Loucy (cell line): Measurements from ENCODE around the gene CCDC59.

Experiments used
- H2AFZ ChIP-seq: fragments of 200-600 bp; sonication (generic); 2 replicates; pipeline ENCODE4 v1.6.0; 2016; ENCODE audit warnings: antibody characterized with exemption, mild to moderate bottlenecking, low read length, moderate library complexity
- H3F3A ChIP-seq: fragments of 200-600 bp; 2 replicates; pipeline ENCODE4 v1.6.0; 2016; ENCODE audit warnings: antibody characterized with exemption, low read depth, mild to moderate bottlenecking
- H3K27me3 ChIP-seq: fragments of 200-600 bp; sonication (generic); 2 replicates; pipeline ENCODE4 v1.6.1; 2014; ENCODE audit warnings: low read length, mild to moderate bottlenecking; ENCODE audit not compliant: insufficient read depth, poor library complexity, severe bottlenecking
- H3K36me3 ChIP-seq: fragments of 200-600 bp; sonication (generic); 2 replicates; pipeline ENCODE4 v1.6.1; 2016; ENCODE audit warnings: low read length; ENCODE audit not compliant: insufficient read depth
- H3K4me1 ChIP-seq: fragments of 200-600 bp; sonication (generic); 2 replicates; pipeline ENCODE4 v1.5.1; 2014; ENCODE audit warnings: low read length, mild to moderate bottlenecking; ENCODE audit not compliant: insufficient read depth, poor library complexity, severe bottlenecking
- H3K4me2 ChIP-seq: fragments of 200-600 bp; sonication (generic); 2 replicates; pipeline ENCODE4 v1.6.0; 2014; ENCODE audit warnings: antibody characterized with exemption, low read length, low read depth, mild to moderate bottlenecking; ENCODE audit not compliant: poor library complexity, severe bottlenecking
- H3K4me3 ChIP-seq: fragments of 200-600 bp; sonication (generic); 2 replicates; pipeline ENCODE4 v1.5.1; 2014; ENCODE audit warnings: low read length, mild to moderate bottlenecking, mixed read lengths; ENCODE audit not compliant: poor library complexity, severe bottlenecking
- H3K79me2 ChIP-seq: fragments of 200-600 bp; sonication (generic); 2 replicates; pipeline ENCODE4 v1.6.1; 2014; ENCODE audit warnings: low read length; ENCODE audit not compliant: insufficient read depth
- H3K9ac ChIP-seq: fragments of 200-600 bp; sonication (generic); 2 replicates; pipeline ENCODE4 v1.6.0; 2014; ENCODE audit warnings: mild to moderate bottlenecking, low read depth, low read length, moderate library complexity; ENCODE audit not compliant: poor library complexity, severe bottlenecking
- H3K9me2 ChIP-seq: fragments of 200-600 bp; sonication (generic); replicated peaks from 2 replicates; pipeline ENCODE4 v1.6.1; 2016; ENCODE audit warnings: low read depth, low read length, mixed read lengths
- H3K9me3 ChIP-seq: fragments of 200-600 bp; sonication (generic); 2 replicates; pipeline ENCODE4 v1.6.1; 2014; ENCODE audit warnings: mild to moderate bottlenecking, antibody characterized with exemption, low read length, low read depth; ENCODE audit not compliant: insufficient read depth
- H4K20me1 ChIP-seq: fragments of 200-600 bp; sonication (generic); 2 replicates; pipeline ENCODE4 v1.6.0; 2014; ENCODE audit warnings: antibody characterized with exemption, low read length, mild to moderate bottlenecking; ENCODE audit not compliant: insufficient read depth, poor library complexity, severe bottlenecking
- CTCF ChIP-seq: fragments of 200-600 bp; sonication (generic); conservative IDR thresholded peaks from 2 replicates; pipeline ENCODE4 v1.5.1; 2014; ENCODE audit warnings: mild to moderate bottlenecking, antibody characterized with exemption, low read length
- EZH2phosphoT487 ChIP-seq: fragments of 200-600 bp; IDR thresholded peaks from 2 replicates; pipeline ENCODE4 v1.6.1; 2018; ENCODE audit warnings: antibody characterized with exemption, mild to moderate bottlenecking, moderate library complexity, borderline replicate concordance

The CCDC59 gene

GRCh38 chr12:82378997-82379396 lies 20.8 kb upstream of the CCDC59 start:
- Histone ChIP-seq H3F3A (no peaks in the 10 kb centered on the region), H3K9me2 (no peaks in the 10 kb centered on the region), H3K27me3 (no peaks in the 10 kb centered on the region), H3K79me2 (no peaks in the 10 kb centered on the region), H3K4me3 (no peak overlapping the region), H3K36me3 (no peaks in the 10 kb centered on the region), H4K20me1 (no peaks in the 10 kb centered on the region), H3K9me3 (no peaks in the 10 kb centered on the region), H2AFZ (no peak overlapping the region), H3K4me1 (no peaks in the 10 kb centered on the region), H3K4me2 (no peak overlapping the region), H3K9ac (no peak overlapping the region)
- TF ChIP-seq EZH2phosphoT487: no peak
- TF ChIP-seq CTCF: no peak

GRCh38 chr12:82375201-82375600 lies 17.0 kb upstream of the CCDC59 start:
- no peak overlapping the region for H3K4me3 ChIP-seq
- H3K36me3 ChIP-seq: no peaks in the 10 kb centered on the region
- no peak overlapping the region for H3K4me2 ChIP-seq
- H3K4me1 ChIP-seq: no peaks in the 10 kb centered on the region
- H3K79me2 ChIP-seq: no peaks in the 10 kb centered on the region
- H3K9me3 ChIP-seq: no peaks in the 10 kb centered on the region
- no peak for TF ChIP-seq CTCF
- TF ChIP-seq EZH2phosphoT487: no peak
- H3F3A ChIP-seq: no peaks in the 10 kb centered on the region
- no peaks in the 10 kb centered on the region for H4K20me1 ChIP-seq
- no peak overlapping the region for H3K9ac ChIP-seq
- H3K9me2 ChIP-seq: no peaks in the 10 kb centered on the region
- no peaks in the 10 kb centered on the region for H3K27me3 ChIP-seq
- H2AFZ ChIP-seq: no peak overlapping the region

DNA sequence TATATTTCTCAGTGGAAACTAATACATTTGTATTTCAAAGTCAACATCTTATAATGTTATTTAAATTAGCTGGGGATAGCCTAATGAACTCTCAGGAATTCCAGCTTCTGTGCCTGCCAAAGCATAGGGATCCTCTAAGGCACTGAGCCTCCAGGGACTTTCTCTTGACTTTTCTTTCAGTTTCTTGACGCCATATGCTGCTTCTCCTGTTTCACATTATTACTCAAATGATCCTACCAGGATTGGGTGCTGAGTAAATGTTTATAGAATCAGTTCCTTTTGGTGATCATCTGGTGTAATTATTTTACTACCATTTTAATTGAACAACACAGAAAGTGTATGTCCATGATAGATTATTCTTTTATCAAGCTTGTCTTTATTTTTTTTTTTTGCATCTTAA lies 8.0 kb upstream of the CCDC59 start:
- Histone ChIP-seq H2AFZ (no peak overlapping the region), H3K4me3 (no peak overlapping the region), H3K9me3 (no peaks in the 10 kb centered on the region), H3K79me2 (no peaks in the 10 kb centered on the region), H3K27me3 (no peaks in the 10 kb centered on the region), H3K4me2 (no peak overlapping the region), H3K36me3 (no peaks in the 10 kb centered on the region), H3F3A (no peaks in the 10 kb centered on the region), H4K20me1 (no peaks in the 10 kb centered on the region), H3K4me1 (peaks cover 3% of the 10 kb centered on the region), H3K9me2 (no peaks in the 10 kb centered on the region), H3K9ac (no peak overlapping the region)
- TF ChIP-seq EZH2phosphoT487: no peak
- no peak for TF ChIP-seq CTCF
